MM.1S (cell line): ENCODE results near the gene TNFAIP1.

Experiments used
- CTCF ChIP-seq: fragments of 300-600 bp; sonication (generic); IDR thresholded peaks from 2 replicates; pipeline ENCODE4 v1.5.1; 2016; ENCODE audit warnings: antibody characterized with exemption, low read length, mixed read lengths
- EZH2 ChIP-seq: fragments of 300-600 bp; sonication (generic); optimal IDR thresholded peaks from 2 replicates; pipeline ENCODE3; 2017; ENCODE audit warnings: low read depth, mild to moderate bottlenecking, antibody characterized with exemption, low read length, mixed read lengths

GRCh38 chr17:28340374-28340773 is 4.8 kb downstream of the TNFAIP1 start:
- TF ChIP-seq CTCF (no peak), EZH2 (no peak)
